Keratinocyte (primary cell): ENCODE data around the gene STX8.

Experiments
- EZH2 ChIP-seq: IDR thresholded peaks from one replicate; pipeline ENCODE4 v1.6.1; 2012; ENCODE audit warnings: inconsistent platforms, mild to moderate bottlenecking, low read length, moderate library complexity
- TF ChIP-seq, protein P1 (sequence below), 3 experiments: IDR thresholded peaks in 1 of 3; conservative IDR thresholded peaks in 1 of 3; optimal IDR thresholded peaks in 1 of 3; 2 replicates in 2 of 3; 3 replicates in 1 of 3; pipeline versions ENCODE3 to v1.5.1; 2011; ENCODE audit warnings: low read length in 3 of 3, mild to moderate bottlenecking in 3 of 3, moderate library complexity in 2 of 3, control low read depth in 1 of 3, inconsistent platforms in 1 of 3; ENCODE audit not compliant: insufficient read depth in 2 of 3; ENCODE audit errors: extremely low read depth in 1 of 3

- TF ChIP-seq, protein P1, sequence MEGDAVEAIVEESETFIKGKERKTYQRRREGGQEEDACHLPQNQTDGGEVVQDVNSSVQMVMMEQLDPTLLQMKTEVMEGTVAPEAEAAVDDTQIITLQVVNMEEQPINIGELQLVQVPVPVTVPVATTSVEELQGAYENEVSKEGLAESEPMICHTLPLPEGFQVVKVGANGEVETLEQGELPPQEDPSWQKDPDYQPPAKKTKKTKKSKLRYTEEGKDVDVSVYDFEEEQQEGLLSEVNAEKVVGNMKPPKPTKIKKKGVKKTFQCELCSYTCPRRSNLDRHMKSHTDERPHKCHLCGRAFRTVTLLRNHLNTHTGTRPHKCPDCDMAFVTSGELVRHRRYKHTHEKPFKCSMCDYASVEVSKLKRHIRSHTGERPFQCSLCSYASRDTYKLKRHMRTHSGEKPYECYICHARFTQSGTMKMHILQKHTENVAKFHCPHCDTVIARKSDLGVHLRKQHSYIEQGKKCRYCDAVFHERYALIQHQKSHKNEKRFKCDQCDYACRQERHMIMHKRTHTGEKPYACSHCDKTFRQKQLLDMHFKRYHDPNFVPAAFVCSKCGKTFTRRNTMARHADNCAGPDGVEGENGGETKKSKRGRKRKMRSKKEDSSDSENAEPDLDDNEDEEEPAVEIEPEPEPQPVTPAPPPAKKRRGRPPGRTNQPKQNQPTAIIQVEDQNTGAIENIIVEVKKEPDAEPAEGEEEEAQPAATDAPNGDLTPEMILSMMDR (optimal IDR thresholded peaks at IDR 0.05 in 1 of 3, IDR thresholded peaks at IDR 0.05 in 1 of 3, conservative IDR thresholded peaks at IDR 0.05 in 1 of 3; ENCODE audit: extremely low read depth in 1 of 3, insufficient read depth in 2 of 3, low read length in 3 of 3): no peak
- TF ChIP-seq EZH2: no peak
These were observed 211.9 kb downstream of the STX8 start for GRCh38 chr17:9363440-9364350.
